ENCODE measurements around the gene BTBD8.

The BTBD8 gene

DNA sequence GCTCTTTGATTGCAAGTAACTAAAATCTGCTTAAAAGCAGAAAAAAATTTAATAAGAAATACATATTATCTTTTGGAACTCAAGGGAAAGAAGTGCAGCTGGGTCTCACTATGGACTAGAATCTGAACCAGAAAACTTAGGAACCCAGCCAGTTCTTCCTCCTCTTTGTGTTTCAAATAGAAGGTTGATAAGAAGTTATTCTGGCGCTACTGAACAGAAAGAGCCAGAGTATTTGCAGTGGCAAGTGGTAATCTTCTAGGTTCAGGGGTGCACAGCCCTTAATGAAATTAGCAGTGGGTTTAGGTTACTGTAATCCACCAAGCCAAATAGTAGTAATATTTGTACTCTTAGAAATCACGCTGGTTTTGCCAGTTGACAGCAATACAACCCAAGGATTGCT, 28.5 kb downstream of the BTBD8 start:
- Histone ChIP-seq H3K14ac (ENCODE audit: low read length in 2 of 2) (no peak overlapping the region), H4K8ac (ENCODE audit: low read length) (no peak overlapping the region), H3K36me3 (ENCODE audit: control insufficient read depth in 1 of 2, insufficient read depth in 2 of 2, low read depth in 1 of 2, low read length in 2 of 2) (peaks cover 0 to 6% of the 10 kb centered on the region in 2 experiments), H3K79me1 (replicated peaks; ENCODE audit: low read length, poor library complexity, severe bottlenecking) (no peaks in the 10 kb centered on the region), H3K27me3 (ENCODE audit: control insufficient read depth in 1 of 2, insufficient read depth in 1 of 2, low read length in 2 of 2) (no peaks in the 10 kb centered on the region), H2BK12ac (ENCODE audit: low read length in 2 of 2) (no peak overlapping the region), H4K91ac (ENCODE audit: low read length) (no peak overlapping the region), H2BK5ac (ENCODE audit: low read depth, low read length, poor library complexity, severe bottlenecking) (no peak overlapping the region), H2BK15ac (ENCODE audit: low read depth, poor library complexity, severe bottlenecking) (no peak overlapping the region), H2AFZ (ENCODE audit: low read depth, low read length) (no peak overlapping the region), H2BK120ac (ENCODE audit: low read depth, low read length) (no peak overlapping the region), H3K4me1 (ENCODE audit: control insufficient read depth, insufficient read depth, low read depth, low read length) (no peaks in the 10 kb centered on the region), H3K27ac (ENCODE audit: low read length, poor library complexity, severe bottlenecking) (no peak overlapping the region), H3K4me2 (ENCODE audit: low read length, poor library complexity, severe bottlenecking) (no peak overlapping the region), H3K18ac (ENCODE audit: low read depth in 1 of 2, low read length in 2 of 2) (no peak overlapping the region), H3K4me3 (ENCODE audit: insufficient read depth in 1 of 2, low read depth in 1 of 2, low read length in 2 of 2) (no peak overlapping the region), H3K4ac (ENCODE audit: low read depth in 1 of 2, low read length in 2 of 2) (no peak overlapping the region), H2AK5ac (ENCODE audit: low read length, severe bottlenecking) (no peak overlapping the region), H3K9me3 (ENCODE audit: control insufficient read depth, low read length) (no peaks in the 10 kb centered on the region), H3K9ac (ENCODE audit: low read length) (no peak overlapping the region), H3K23ac (ENCODE audit: low read length in 2 of 2) (no peak overlapping the region)
- no peak for DNase-seq
- no CpG with 5 or more reads among the region's 2 CpGs for WGBS

GRCh38 chr1:92117526-92117925, 37.4 kb downstream of the BTBD8 start:
- WGBS = 90% methylated on average over 1 of the region's 2 CpGs
- Histone ChIP-seq H3K4me2 (ENCODE audit: low read length, poor library complexity, severe bottlenecking) (no peak overlapping the region), H2BK5ac (ENCODE audit: low read depth, low read length, poor library complexity, severe bottlenecking) (no peak overlapping the region), H3K9me3 (ENCODE audit: control insufficient read depth, low read length) (no peaks in the 10 kb centered on the region), H2AK5ac (ENCODE audit: low read length, severe bottlenecking) (no peak overlapping the region), H3K23ac (ENCODE audit: low read length in 2 of 2) (no peak overlapping the region), H4K91ac (ENCODE audit: low read length) (no peak overlapping the region), H3K36me3 (ENCODE audit: control insufficient read depth in 1 of 2, insufficient read depth in 2 of 2, low read depth in 1 of 2, low read length in 2 of 2) (peaks cover 0 to 4% of the 10 kb centered on the region in 2 experiments), H3K4me1 (ENCODE audit: control insufficient read depth, insufficient read depth, low read depth, low read length) (no peaks in the 10 kb centered on the region), H3K27ac (ENCODE audit: low read length, poor library complexity, severe bottlenecking) (no peak overlapping the region), H3K79me1 (replicated peaks; ENCODE audit: low read length, poor library complexity, severe bottlenecking) (no peaks in the 10 kb centered on the region), H2AFZ (ENCODE audit: low read depth, low read length) (no peak overlapping the region), H2BK120ac (ENCODE audit: low read depth, low read length) (no peak overlapping the region), H3K4me3 (ENCODE audit: insufficient read depth in 1 of 2, low read depth in 1 of 2, low read length in 2 of 2) (no peak overlapping the region), H3K14ac (ENCODE audit: low read length in 2 of 2) (no peak overlapping the region), H2BK12ac (ENCODE audit: low read length in 2 of 2) (no peak overlapping the region), H2BK15ac (ENCODE audit: low read depth, poor library complexity, severe bottlenecking) (no peak overlapping the region), H3K27me3 (ENCODE audit: control insufficient read depth in 1 of 2, insufficient read depth in 1 of 2, low read length in 2 of 2) (no peaks in the 10 kb centered on the region), H3K4ac (ENCODE audit: low read depth in 1 of 2, low read length in 2 of 2) (no peak overlapping the region), H4K8ac (ENCODE audit: low read length) (no peak overlapping the region), H3K9ac (ENCODE audit: low read length) (no peak overlapping the region), H3K18ac (ENCODE audit: low read depth in 1 of 2, low read length in 2 of 2) (no peak overlapping the region)
- no peak for DNase-seq

- H3K79me1 ChIP-seq (replicated peaks; ENCODE audit: low read length, poor library complexity, severe bottlenecking) = no peaks in the 10 kb centered on the region
- no peak overlapping the region for H2BK5ac ChIP-seq (ENCODE audit: low read depth, low read length, poor library complexity, severe bottlenecking)
- no peaks in the 10 kb centered on the region for H3K9me3 ChIP-seq (ENCODE audit: control insufficient read depth, low read length)
- no peak overlapping the region for H3K14ac ChIP-seq (ENCODE audit: low read length in 2 of 2)
- H3K23ac ChIP-seq (ENCODE audit: low read length in 2 of 2) = no peak overlapping the region
- no peak overlapping the region for H3K9ac ChIP-seq (ENCODE audit: low read length)
- H3K4ac ChIP-seq (ENCODE audit: low read depth in 1 of 2, low read length in 2 of 2) = no peak overlapping the region
- no peak overlapping the region for H2BK15ac ChIP-seq (ENCODE audit: low read depth, poor library complexity, severe bottlenecking)
- WGBS = no CpG with 5 or more reads among the region's 3 CpGs
- H3K27ac ChIP-seq (ENCODE audit: low read length, poor library complexity, severe bottlenecking) = no peak overlapping the region
- H2BK120ac ChIP-seq (ENCODE audit: low read depth, low read length) = no peak overlapping the region
- H2AFZ ChIP-seq (ENCODE audit: low read depth, low read length) = no peak overlapping the region
- no peak overlapping the region for H3K4me3 ChIP-seq (ENCODE audit: insufficient read depth in 1 of 2, low read depth in 1 of 2, low read length in 2 of 2)
- peaks cover 0 to 4% of the 10 kb centered on the region in 2 experiments for H3K36me3 ChIP-seq (ENCODE audit: control insufficient read depth in 1 of 2, insufficient read depth in 2 of 2, low read depth in 1 of 2, low read length in 2 of 2)
- no peak overlapping the region for H3K4me2 ChIP-seq (ENCODE audit: low read length, poor library complexity, severe bottlenecking)
- DNase-seq = peak; percentile 6
- no peak overlapping the region for H2AK5ac ChIP-seq (ENCODE audit: low read length, severe bottlenecking)
- H2BK12ac ChIP-seq (ENCODE audit: low read length in 2 of 2) = no peak overlapping the region
- no peak overlapping the region for H4K91ac ChIP-seq (ENCODE audit: low read length)
- no peaks in the 10 kb centered on the region for H3K4me1 ChIP-seq (ENCODE audit: control insufficient read depth, insufficient read depth, low read depth, low read length)
- no peaks in the 10 kb centered on the region for H3K27me3 ChIP-seq (ENCODE audit: control insufficient read depth in 1 of 2, insufficient read depth in 1 of 2, low read length in 2 of 2)
- no peak overlapping the region for H3K18ac ChIP-seq (ENCODE audit: low read depth in 1 of 2, low read length in 2 of 2)
- H4K8ac ChIP-seq (ENCODE audit: low read length) = no peak overlapping the region
Measured at GRCh38 chr1:92118826-92119225, 38.7 kb downstream of the BTBD8 start.

GRCh38 chr1:92123868-92124267, 43.7 kb downstream of the BTBD8 start:
- no peak overlapping the region for H4K8ac ChIP-seq (ENCODE audit: low read length)
- no peak overlapping the region for H3K27ac ChIP-seq (ENCODE audit: low read length, poor library complexity, severe bottlenecking)
- no peaks in the 10 kb centered on the region for H3K4me1 ChIP-seq (ENCODE audit: control insufficient read depth, insufficient read depth, low read depth, low read length)
- no peak overlapping the region for H2BK15ac ChIP-seq (ENCODE audit: low read depth, poor library complexity, severe bottlenecking)
- H3K79me1 ChIP-seq (replicated peaks; ENCODE audit: low read length, poor library complexity, severe bottlenecking) = no peaks in the 10 kb centered on the region
- H3K27me3 ChIP-seq (ENCODE audit: control insufficient read depth in 1 of 2, insufficient read depth in 1 of 2, low read length in 2 of 2) = no peaks in the 10 kb centered on the region
- no peak overlapping the region for H2BK120ac ChIP-seq (ENCODE audit: low read depth, low read length)
- no peak overlapping the region for H4K91ac ChIP-seq (ENCODE audit: low read length)
- no peak overlapping the region for H3K18ac ChIP-seq (ENCODE audit: low read depth in 1 of 2, low read length in 2 of 2)
- peak; percentile 11 for DNase-seq
- H3K4me2 ChIP-seq (ENCODE audit: low read length, poor library complexity, severe bottlenecking) = no peak overlapping the region
- H3K9me3 ChIP-seq (ENCODE audit: control insufficient read depth, low read length) = no peaks in the 10 kb centered on the region
- no peaks in the 10 kb centered on the region for H3K36me3 ChIP-seq (ENCODE audit: control insufficient read depth in 1 of 2, insufficient read depth in 2 of 2, low read depth in 1 of 2, low read length in 2 of 2)
- H3K9ac ChIP-seq (ENCODE audit: low read length) = no peak overlapping the region
- no peak overlapping the region for H2AK5ac ChIP-seq (ENCODE audit: low read length, severe bottlenecking)
- no peak overlapping the region for H3K14ac ChIP-seq (ENCODE audit: low read length in 2 of 2)
- H2BK12ac ChIP-seq (ENCODE audit: low read length in 2 of 2) = no peak overlapping the region
- H2AFZ ChIP-seq (ENCODE audit: low read depth, low read length) = no peak overlapping the region
- no peak overlapping the region for H3K4ac ChIP-seq (ENCODE audit: low read depth in 1 of 2, low read length in 2 of 2)
- no peak overlapping the region for H3K4me3 ChIP-seq (ENCODE audit: insufficient read depth in 1 of 2, low read depth in 1 of 2, low read length in 2 of 2)
- H2BK5ac ChIP-seq (ENCODE audit: low read depth, low read length, poor library complexity, severe bottlenecking) = no peak overlapping the region
- no peak overlapping the region for H3K23ac ChIP-seq (ENCODE audit: low read length in 2 of 2)
- WGBS = 58% methylated on average over 3 of the region's 3 CpGs

All from mesenchymal stem cell (in vitro differentiated cells and primary cell).